Measurements from ENCODE around the gene ZNF613. TPM values are rescaled to one million over a fixed set of nuclear protein-coding genes. Genes with fewer than 3 reads are reported as not detected.
"Not testable (repeated sequence)": the region's sequence is repeated elsewhere in the genome, so short reads cannot be mapped to it uniquely, and the experiment has no call there.

Gene ZNF613
- polyA plus RNA-seq (ENCODE audit: low read depth in 6 of 6), result 1 to 10 TPM; 2.1 to 8.4 (median 6.1) TPM

DNA sequence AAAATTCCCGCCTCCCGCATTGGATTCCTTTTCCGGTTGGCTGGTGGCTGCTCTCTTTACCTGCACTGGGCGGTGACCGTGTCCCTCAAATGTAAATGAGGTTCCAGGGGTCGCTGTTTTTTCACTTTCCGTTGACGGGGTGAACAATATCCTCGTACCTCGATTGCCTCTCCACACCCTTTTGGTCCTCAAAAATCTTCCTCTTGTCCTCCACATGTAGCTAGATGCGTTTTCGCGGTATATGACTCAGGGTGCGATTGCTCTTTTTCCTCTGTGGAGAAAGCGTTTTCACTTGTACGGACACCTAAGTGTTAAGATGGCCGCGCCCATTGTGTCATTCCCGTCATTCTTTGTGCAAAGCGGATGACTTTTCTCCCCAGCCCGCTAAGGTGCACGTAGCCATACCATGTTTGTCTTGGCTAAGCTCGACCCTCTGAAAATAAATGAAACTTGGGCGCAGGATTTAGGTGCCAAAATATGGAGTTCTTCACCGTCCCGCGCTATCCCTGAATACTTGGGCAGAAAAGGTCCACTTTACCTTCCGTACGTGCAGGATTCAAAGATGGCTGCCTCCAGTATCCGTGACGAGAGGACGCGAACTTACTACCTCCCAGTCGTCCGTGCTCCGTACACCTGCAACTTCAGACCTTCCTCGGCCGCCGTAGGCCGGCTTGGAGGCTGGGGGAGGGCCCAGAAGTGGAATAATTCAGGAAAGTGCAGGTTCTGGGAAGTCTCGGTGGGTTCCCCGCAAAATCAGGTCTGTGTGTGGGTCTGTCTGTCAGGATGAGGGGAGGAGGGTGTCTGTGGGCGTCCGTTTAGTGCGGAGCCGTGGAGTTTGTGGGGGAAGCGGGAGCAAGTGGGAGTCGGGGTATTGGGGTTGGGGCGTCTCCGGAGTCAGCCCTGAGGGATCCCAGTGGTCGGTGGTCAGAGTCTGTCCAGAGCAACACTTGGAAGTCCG lies at the start of gene ZNF613:
Gene ZNF613 (plus strand): TSS at position 689 of the 958 bp plus-strand sequence. CDS start 8,749 bp downstream, outside the sequence.
- H3K9me3 Mint-ChIP-seq, result peaks cover 9 to 74% (median 56%) of the 10 kb centered on the region in 7 donors

DNA sequence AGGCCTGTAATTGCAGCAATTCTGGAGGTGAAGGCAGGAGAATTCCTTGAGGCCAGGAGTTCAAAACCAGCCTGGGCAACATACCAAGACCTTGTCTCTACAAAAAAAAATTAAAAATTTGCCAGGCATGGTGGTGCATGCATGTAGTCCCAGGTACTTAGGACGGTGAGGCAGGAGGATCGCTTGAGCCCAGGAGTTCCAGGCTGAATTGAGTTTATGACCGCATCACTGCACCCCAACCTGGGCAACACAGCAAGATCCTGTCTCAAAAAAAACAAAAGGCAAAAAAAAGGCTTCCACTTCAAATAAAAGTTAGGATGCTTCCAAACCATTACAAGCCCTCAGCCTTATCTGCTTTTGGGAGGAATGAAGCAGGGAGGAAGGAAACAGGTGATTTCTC lies 44.8 kb upstream of the ZNF613 start:
- peaks cover 55 to 63% of the 10 kb centered on the region in 2 donors for H3K36me3 Mint-ChIP-seq
- H3K4me3 Mint-ChIP-seq, result no peak overlapping the region
- peaks cover 0 to 6% (median 2%) of the 10 kb centered on the region in 3 donors for H3K4me1 Mint-ChIP-seq
- H3K27me3 Mint-ChIP-seq, result no peaks in the 10 kb centered on the region
- DNase-seq (no peak), ATAC-seq (ENCODE audit: low read depth in 2 of 2) (no peak)
- no peak overlapping the region for H3K27ac Mint-ChIP-seq
- H3K9me3 Mint-ChIP-seq, result peaks cover 15 to 86% (median 80%) of the 10 kb centered on the region in 7 donors

More for the DNA sequence above, at the start of gene ZNF613:
- peaks cover 21 to 37% (median 33%) of the 10 kb centered on the region in 3 donors for H3K4me1 Mint-ChIP-seq
- peaks cover 43% of the 10 kb centered on the region in 2 donors for H3K36me3 Mint-ChIP-seq
- H3K27me3 Mint-ChIP-seq, result no peaks in the 10 kb centered on the region
- ATAC-seq (ENCODE audit: low read depth in 2 of 2) (peak; percentile 84 to 89), DNase-seq (peak; percentile 85)
- peak within 1 kb of the TSS; percentile 95 to 100 (median 98) for H3K4me3 Mint-ChIP-seq
- peak within 1 kb of the TSS; percentile 89 to 98 (median 92) for H3K27ac Mint-ChIP-seq

DNA sequence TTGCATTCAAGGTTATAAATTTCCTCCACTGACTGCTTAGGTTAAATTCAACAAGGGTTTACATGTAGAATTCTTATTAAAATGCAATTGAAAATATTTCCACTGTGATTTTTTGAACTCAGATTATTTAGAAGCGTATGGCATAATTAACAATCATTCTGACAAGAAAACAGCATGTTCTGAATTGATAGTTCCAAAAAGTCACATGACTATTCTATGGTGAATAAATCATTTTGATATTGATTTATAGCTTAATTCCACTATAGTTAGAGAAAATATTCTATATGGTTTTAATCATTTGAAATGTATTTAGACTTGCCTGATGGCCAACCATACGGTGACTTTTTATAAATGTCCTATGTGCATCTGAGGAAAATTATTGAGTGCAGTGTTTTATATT lies 42.6 kb upstream of the ZNF613 start:
- Mint-ChIP-seq H3K27ac (no peak overlapping the region), H3K9me3 (peaks cover 19 to 90% (median 84%) of the 10 kb centered on the region in 7 donors), H3K27me3 (no peaks in the 10 kb centered on the region), H3K4me3 (no peak overlapping the region), H3K36me3 (peaks cover 50 to 59% of the 10 kb centered on the region in 2 donors), H3K4me1 (peaks cover 0 to 16% (median 10%) of the 10 kb centered on the region in 3 donors)
- DNase-seq (no peak), ATAC-seq (ENCODE audit: low read depth in 2 of 2) (no peak)

DNA sequence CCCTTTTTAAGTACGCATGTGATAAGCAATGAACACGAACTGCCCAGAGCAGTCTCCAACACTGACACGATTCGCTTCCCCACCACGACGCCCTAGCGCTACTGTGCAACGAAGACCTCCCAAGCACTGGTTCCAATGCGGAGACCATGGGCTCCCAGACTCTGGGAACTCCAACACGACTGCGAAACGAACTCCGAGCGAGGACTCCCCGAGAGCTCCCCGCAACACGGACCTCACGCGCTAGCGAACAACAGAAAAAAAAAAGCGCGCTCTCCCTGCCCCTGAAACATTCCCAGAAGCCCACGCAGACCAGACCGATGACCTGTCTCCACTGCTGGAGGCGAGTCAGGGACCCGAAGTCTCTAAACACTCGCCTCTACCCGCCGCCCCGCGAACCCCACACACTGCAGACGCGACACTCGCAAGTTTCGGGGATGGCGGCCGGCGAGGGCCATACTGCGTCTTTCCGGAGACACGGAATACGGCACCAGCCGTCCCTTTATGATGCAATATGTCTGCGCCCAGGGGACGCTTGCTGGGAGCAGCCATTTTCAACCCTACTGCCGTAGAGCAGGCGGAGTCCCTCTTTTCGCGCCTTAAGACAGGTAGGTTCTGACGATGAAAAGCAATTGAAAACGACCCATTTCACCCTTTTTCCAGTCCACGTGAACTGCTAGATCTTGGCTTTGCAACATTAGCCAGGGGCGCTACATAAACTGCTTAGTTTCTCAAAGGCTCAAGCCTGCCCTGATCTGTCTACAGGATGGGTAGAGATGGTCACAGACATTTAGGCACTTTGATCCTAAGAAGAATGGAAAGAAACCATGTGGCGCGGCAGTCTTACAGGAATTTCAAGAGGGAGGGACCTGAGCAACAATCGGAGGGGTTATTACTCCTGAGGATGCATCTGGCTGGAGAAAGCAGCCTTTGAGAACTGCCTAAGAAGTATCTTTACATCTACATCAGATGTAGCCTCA lies 39.5 kb upstream of the ZNF613 start, which contains the start of gene ZNF577:
Gene ZNF577 (minus strand): TSS at position 430 of the 977 bp plus-strand sequence. CDS start 7,569 bp downstream, outside the sequence.
- ATAC-seq (ENCODE audit: low read depth in 2 of 2) (peak; percentile 91 to 97), DNase-seq (peak; percentile 76)
- Mint-ChIP-seq H3K27me3 (no peaks in the 10 kb centered on the region), H3K27ac (peak within 1 kb of the TSS; percentile 67 to 98 (median 93)), H3K36me3 (peaks cover 53 to 59% of the 10 kb centered on the region in 2 donors), H3K4me1 (peaks cover 0 to 16% (median 10%) of the 10 kb centered on the region in 3 donors), H3K4me3 (peak within 1 kb of the TSS; percentile 90 to 100 (median 97)), H3K9me3 (peaks cover 16 to 91% (median 88%) of the 10 kb centered on the region in 7 donors)

DNA sequence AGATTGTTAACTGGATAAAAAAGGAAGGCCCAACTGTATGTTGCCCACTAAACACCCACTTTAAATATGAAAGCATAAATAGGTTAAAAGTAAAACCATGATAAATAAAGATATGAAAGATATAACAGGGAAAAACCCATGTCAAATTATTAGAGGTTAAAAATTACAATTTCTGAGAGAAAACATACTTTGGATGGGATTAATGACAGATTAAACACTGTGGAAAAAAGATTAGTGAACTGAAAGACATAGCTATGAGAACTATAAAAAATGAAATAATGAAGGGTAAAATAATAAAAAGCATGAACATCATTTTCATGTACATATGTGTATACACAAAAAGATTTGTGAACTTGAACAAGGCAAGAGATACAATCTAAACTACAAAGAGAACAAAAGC lies 37.3 kb upstream of the ZNF613 start:
- H3K27me3 Mint-ChIP-seq, result no peaks in the 10 kb centered on the region
- ATAC-seq (ENCODE audit: low read depth in 2 of 2) (no peak), DNase-seq (no peak)
- H3K36me3 Mint-ChIP-seq, result peaks cover 65 to 70% of the 10 kb centered on the region in 2 donors
- H3K9me3 Mint-ChIP-seq, result peaks cover 24 to 94% (median 90%) of the 10 kb centered on the region in 7 donors
- H3K4me1 Mint-ChIP-seq, result peaks cover 0 to 16% (median 10%) of the 10 kb centered on the region in 3 donors
- peak overlapping the region in 1 of 8 donors; percentile 20 for H3K4me3 Mint-ChIP-seq
- H3K27ac Mint-ChIP-seq, result no peak overlapping the region

DNA sequence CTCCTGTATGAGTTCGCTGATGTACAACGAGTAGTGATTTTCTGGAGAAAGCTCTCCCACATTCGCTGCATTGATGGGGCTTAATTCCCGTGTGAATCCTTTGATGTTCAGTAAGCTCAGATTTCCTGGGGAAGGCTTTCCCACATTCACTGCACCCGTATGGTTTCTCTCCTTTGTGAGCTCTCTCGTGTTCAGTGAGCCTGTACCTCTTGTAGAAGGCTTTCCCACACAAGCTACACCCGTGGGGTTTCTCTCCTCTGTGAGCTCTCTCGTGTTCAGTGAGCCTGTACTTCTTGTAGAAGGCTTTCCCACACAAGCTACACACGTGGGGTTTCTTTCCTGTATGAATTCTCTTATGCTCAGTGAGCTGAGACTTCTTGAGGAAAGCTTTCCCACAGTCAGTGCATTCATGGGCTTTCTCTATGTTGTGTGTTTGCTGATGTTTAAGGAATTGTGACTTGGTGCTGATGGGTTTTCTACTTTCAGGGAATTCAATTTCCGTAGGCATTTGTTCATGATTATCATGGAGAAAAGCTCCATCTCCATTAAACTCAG lies 36.0 kb upstream of the ZNF613 start:
- Mint-ChIP-seq H3K27me3 (no peaks in the 10 kb centered on the region), H3K4me1 (peaks cover 0 to 16% (median 10%) of the 10 kb centered on the region in 3 donors), H3K36me3 (peaks cover 70 to 76% of the 10 kb centered on the region in 2 donors), H3K9me3 (peaks cover 29 to 96% (median 90%) of the 10 kb centered on the region in 7 donors), H3K4me3 (no peak overlapping the region), H3K27ac (peak overlapping the region in 2 of 6 donors; percentile 30 to 66)
- ATAC-seq (ENCODE audit: low read depth in 2 of 2) (no peak), DNase-seq (no peak)

DNA sequence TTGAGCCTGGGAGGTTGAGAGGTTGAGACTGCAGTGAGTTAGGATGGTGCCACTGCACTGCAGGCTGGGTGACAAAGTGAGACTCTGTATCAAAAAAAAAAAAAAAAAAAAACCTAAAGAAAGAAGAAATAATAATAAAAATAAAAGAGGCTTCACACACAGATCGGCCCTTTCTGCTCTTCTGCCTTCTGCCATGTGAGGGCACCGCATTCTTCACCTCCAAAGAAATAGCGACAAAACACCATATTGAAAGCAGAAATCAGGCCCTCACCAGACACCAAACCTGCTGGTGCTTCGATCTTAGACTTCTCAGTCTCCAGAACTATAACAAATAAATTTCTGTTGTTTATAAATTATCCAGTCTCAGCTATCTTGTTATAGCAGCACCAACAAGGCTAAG lies 25.4 kb upstream of the ZNF613 start:
- DNase-seq, result no peak
- peaks cover 0 to 6% (median 0%) of the 10 kb centered on the region in 3 donors for H3K27me3 Mint-ChIP-seq
- H3K36me3 Mint-ChIP-seq, result peaks cover 36 to 48% of the 10 kb centered on the region in 2 donors
- H3K27ac Mint-ChIP-seq, result no peak overlapping the region
- peaks cover 19 to 30% (median 30%) of the 10 kb centered on the region in 3 donors for H3K4me1 Mint-ChIP-seq
- peak overlapping the region in 3 of 8 donors; percentile 16 to 95 (median 30) for H3K4me3 Mint-ChIP-seq
- H3K9me3 Mint-ChIP-seq, result peaks cover 8 to 85% (median 48%) of the 10 kb centered on the region in 7 donors
- no peak for ATAC-seq (ENCODE audit: low read depth in 2 of 2)

DNA sequence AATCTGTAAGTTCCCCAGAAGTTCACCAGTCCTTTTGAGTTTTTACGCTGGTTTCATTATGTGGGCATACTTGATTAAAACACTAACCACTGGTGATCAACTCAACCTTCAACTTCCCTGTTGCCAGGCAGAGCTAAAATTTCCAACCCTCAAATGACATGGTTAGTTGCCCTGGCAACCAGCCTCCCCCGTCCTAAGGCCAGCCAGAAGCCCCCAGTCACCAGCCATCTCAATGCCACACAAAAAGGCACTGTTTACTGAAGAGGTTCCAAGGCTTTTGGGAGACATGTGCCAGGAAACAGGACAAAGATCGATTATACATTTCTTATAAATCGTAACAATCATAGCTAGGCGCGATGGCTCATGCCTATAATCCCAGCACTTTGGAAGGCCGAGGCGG lies 24.1 kb upstream of the ZNF613 start:
- DNase-seq (no peak), ATAC-seq (ENCODE audit: low read depth in 2 of 2) (no peak)
- H3K9me3 Mint-ChIP-seq, result peaks cover 15 to 84% (median 53%) of the 10 kb centered on the region in 7 donors
- peak overlapping the region; percentile 66 to 100 (median 98) for H3K4me3 Mint-ChIP-seq
- H3K27me3 Mint-ChIP-seq, result peaks cover 7 to 16% (median 9%) of the 10 kb centered on the region in 3 donors
- peaks cover 19 to 30% (median 30%) of the 10 kb centered on the region in 3 donors for H3K4me1 Mint-ChIP-seq
- H3K36me3 Mint-ChIP-seq, result peaks cover 29 to 49% of the 10 kb centered on the region in 2 donors
- H3K27ac Mint-ChIP-seq, result peak overlapping the region in 2 of 6 donors; percentile 37 to 47

DNA sequence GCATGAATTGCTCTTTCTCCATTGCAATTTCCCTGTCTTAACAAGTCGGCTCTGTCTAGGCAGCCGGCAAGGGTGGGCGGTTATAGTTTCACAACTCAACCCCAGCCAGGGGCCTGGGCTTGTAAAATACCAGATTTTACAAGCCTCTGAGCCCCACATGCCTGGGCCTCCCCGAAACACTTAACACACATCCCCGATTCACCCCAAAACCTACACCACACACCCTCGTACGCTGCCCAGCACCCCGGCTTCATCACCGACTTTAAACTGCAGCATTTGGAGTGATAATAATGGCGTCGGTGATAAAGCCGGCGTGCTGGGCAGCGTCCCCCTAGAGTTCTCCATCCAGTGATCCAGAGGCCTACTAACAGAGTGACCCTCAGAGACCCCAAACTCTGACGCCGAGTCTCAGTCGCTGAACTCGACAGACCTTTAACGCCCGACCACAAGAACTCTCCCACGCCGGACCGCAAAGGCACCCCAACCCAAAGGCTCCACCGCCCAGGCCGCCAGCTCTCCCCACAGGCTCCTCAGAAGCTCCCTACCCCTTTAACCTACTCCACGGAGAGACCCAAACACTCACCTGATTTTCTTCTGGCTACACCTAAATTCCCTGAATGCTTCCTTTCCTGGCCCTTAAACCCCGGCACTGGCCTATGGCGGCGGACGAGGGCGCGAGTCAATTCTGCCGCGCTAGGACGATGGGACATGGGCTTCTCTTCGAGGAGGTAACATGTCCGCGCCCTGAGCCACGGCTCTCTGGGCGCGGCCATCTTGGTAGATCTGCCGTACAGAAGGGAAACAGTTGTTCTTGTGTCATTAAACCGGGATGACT lies 22.7 kb upstream of the ZNF613 start, which contains the start of gene ZNF649:
Gene ZNF649 (minus strand): TSS at position 687 of the 835 bp plus-strand sequence. CDS start 4,910 bp downstream, outside the sequence.
- peaks cover 19 to 30% (median 30%) of the 10 kb centered on the region in 3 donors for H3K4me1 Mint-ChIP-seq
- peak; percentile 77 for DNase-seq
- peak; percentile 95 for ATAC-seq (ENCODE audit: low read depth in 2 of 2)
- peak within 1 kb of the TSS; percentile 95 to 100 (median 98) for H3K4me3 Mint-ChIP-seq
- H3K27me3 Mint-ChIP-seq, result peaks cover 9 to 29% (median 17%) of the 10 kb centered on the region in 3 donors
- peak within 1 kb of the TSS; percentile 92 to 98 (median 97) for H3K27ac Mint-ChIP-seq
- peaks cover 15 to 87% (median 63%) of the 10 kb centered on the region in 7 donors for H3K9me3 Mint-ChIP-seq
- peaks cover 35 to 55% of the 10 kb centered on the region in 2 donors for H3K36me3 Mint-ChIP-seq

DNA sequence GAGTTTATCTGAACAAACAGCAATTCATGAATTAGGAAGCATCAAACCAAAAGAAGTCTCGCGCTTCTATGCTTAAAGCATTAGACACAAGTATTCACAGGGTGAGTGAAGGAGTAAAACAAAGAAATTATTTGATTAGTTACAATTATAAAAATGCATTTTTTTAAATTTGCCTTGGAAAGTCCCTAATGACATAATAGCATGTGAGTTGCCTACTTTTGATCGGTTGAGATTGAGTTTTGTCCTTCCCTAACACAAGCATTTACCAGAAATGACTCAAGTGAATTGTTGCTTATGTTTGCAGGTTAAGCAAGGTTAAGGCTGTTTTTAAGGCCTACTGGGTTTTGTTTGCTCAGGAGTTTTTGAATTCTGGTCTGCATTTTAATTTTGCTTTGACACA lies 22.1 kb upstream of the ZNF613 start:
- H3K36me3 Mint-ChIP-seq, result peaks cover 31 to 56% of the 10 kb centered on the region in 2 donors
- peaks cover 19 to 30% (median 30%) of the 10 kb centered on the region in 3 donors for H3K4me1 Mint-ChIP-seq
- H3K27me3 Mint-ChIP-seq, result peaks cover 13 to 36% (median 22%) of the 10 kb centered on the region in 3 donors
- H3K9me3 Mint-ChIP-seq, result peaks cover 15 to 87% (median 62%) of the 10 kb centered on the region in 7 donors
- ATAC-seq (ENCODE audit: low read depth in 2 of 2) (peak; percentile 11), DNase-seq (no peak)
- H3K4me3 Mint-ChIP-seq, result peak overlapping the region; percentile 95 to 100 (median 98)
- peak overlapping the region in 2 of 6 donors; percentile 97 for H3K27ac Mint-ChIP-seq

DNA sequence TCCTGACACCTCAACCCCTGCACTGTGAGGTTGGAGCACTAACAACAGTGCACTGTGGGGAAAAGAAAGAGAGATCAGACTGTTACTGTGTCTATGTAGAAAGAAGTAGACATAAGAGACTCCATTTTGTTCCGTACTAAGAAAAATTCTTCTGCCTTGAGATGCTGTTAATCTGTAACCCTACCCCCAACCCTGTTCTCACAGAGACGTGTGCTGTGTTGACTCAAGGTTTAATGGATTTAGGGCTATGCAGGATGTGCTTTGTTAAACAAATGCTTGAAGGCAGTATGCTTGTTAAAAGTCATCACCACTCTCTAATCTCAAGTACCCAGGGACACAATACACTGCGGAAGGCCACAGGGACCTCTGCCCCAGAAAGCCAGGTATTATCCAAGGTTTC lies 21.6 kb upstream of the ZNF613 start:
- Mint-ChIP-seq H3K4me3 (peak overlapping the region in 2 of 8 donors; percentile 64 to 100), H3K9me3 (peaks cover 15 to 87% (median 62%) of the 10 kb centered on the region in 7 donors), H3K4me1 (peaks cover 19 to 30% (median 30%) of the 10 kb centered on the region in 3 donors), H3K36me3 (peaks cover 27 to 52% of the 10 kb centered on the region in 2 donors), H3K27me3 (peaks cover 13 to 40% (median 22%) of the 10 kb centered on the region in 3 donors)
- DNase-seq; ATAC-seq (ENCODE audit: low read depth in 2 of 2); H3K27ac Mint-ChIP-seq: not testable (repeated sequence)
